WTC11 (cell line): ENCODE data around the gene PTPN13.

Experiments
- CTCF ChIP-seq: fragments of 200-600 bp; IDR thresholded peaks from 2 replicates; pipeline ENCODE4 v1.8.0; 2022; ENCODE audit warnings: antibody characterized with exemption
- E2F1 ChIP-seq: sonication (generic); formaldehyde crosslinking; IDR thresholded peaks from 2 replicates; pipeline ENCODE4 v1.8.0; 2022; ENCODE audit warnings: mild to moderate bottlenecking, missing genetic modification reagents
- ETV6 ChIP-seq: sonication (generic); formaldehyde crosslinking; IDR thresholded peaks from 2 replicates; pipeline ENCODE4 v1.8.1; 2022; ENCODE audit warnings: mild to moderate bottlenecking, missing genetic modification reagents
- FOXK1 ChIP-seq: sonication (generic); formaldehyde crosslinking; IDR thresholded peaks from 2 replicates; pipeline ENCODE4 v1.8.0; 2022; ENCODE audit warnings: mild to moderate bottlenecking, moderate library complexity, missing genetic modification reagents
- FOXP4 ChIP-seq: sonication (generic); formaldehyde crosslinking; IDR thresholded peaks from 2 replicates; pipeline ENCODE4 v1.8.0; 2022; ENCODE audit warnings: mild to moderate bottlenecking, missing genetic modification reagents
- HMGA2 ChIP-seq: fragments of 250-450 bp; sonication (Bioruptor Pico); IDR thresholded peaks from 2 replicates; pipeline ENCODE4 v1.4.0; 2021; ENCODE audit warnings: mild to moderate bottlenecking, moderate library complexity
- ZBTB21 ChIP-seq: sonication (generic); formaldehyde crosslinking; IDR thresholded peaks from 2 replicates; pipeline ENCODE4 v1.8.1; 2023; ENCODE audit warnings: mild to moderate bottlenecking, missing genetic modification reagents, borderline replicate concordance

- TF ChIP-seq FOXK1 (CRISPR knock-in tag) (no peak), HMGA2 (CRISPR knock-in tag) (no peak), ZBTB21 (no peak), FOXP4 (CRISPR knock-in tag) (no peak), CTCF (no peak), ETV6 (CRISPR knock-in tag) (no peak), E2F1 (no peak)
These were observed 36.6 kb upstream of the PTPN13 start for GRCh38 chr4:86557526-86557925.
